K562 (cell line): Measurements from ENCODE around the gene FKRP. TPM values are rescaled to one million over a fixed set of nuclear protein-coding genes. Genes with fewer than 3 reads are reported as not detected.

Experiments used
- ATAC-seq: fragments of 200-7000 bp; cut with Tn5 transposase; 3 replicates; pipeline ENCODE4 v1.9.1; 2020; ENCODE audit warnings: moderate library complexity
- BruUV-seq: library from RNA; stranded (reverse); fragments of 400-500 nt; replicated peaks from 2 replicates; lab custom pipeline; 2021; lab: Mats Ljungman, UMichigan
- CTCF ChIA-PET: fragments of 300-600 bp; formaldehyde crosslinking; extraction: SDS; loops from one replicate; lab custom pipeline; 2021; ENCODE audit warnings: low intra/inter-chr PET ratio; lab: Yijun Ruan, JAX
- POLR2A ChIA-PET: fragments of 300-600, 350-650 bp; sonication (Branson Sonifier 250); formaldehyde crosslinking; extraction: SDS; loops from one replicate; lab custom pipeline; 2021; ENCODE audit warnings: antibody characterized with exemption, inconsistent platforms; lab: Yijun Ruan, JAX
- DNase-seq, 4 experiments: peaks; one replicate each; pipeline versions ENCODE4 v3.0.0 to v3.0.0-alpha.2; 2011 to 2018; ENCODE audit warnings: low spot score in 3 of 4, mixed read lengths in 3 of 4; ENCODE audit errors: extremely low read depth in 1 of 4
- FAIRE-seq: peaks from 2 replicates; lab custom pipeline; 2011; peaks lifted over from hg19 to GRCh38; lab: Jason Lieb, UNC
- H2AFZ ChIP-seq: 2 replicates; pipeline ENCODE4 v1.6.0; 2011; ENCODE audit warnings: low read depth, low read length, control low read depth, inconsistent platforms
- H3K27ac ChIP-seq: fragments of 200-600 bp; 3 replicates; pipeline ENCODE4 v1.8.0; 2011; ENCODE audit warnings: low read depth, mild to moderate bottlenecking, control low read depth, inconsistent platforms, low read length, moderate library complexity, mixed read lengths; ENCODE audit errors: extremely low read depth
- H3K27me3 ChIP-seq, 2 experiments: fragments of 300-600 bp in 1 of 2; 2 replicates in 1 of 2; 3 replicates in 1 of 2; pipeline versions ENCODE4 v1.6.0 to v1.8.0; 2011; ENCODE audit warnings: inconsistent platforms in 2 of 2, low read length in 2 of 2, mild to moderate bottlenecking in 1 of 2, mixed read lengths in 1 of 2, moderate library complexity in 1 of 2; ENCODE audit not compliant: control insufficient read depth in 2 of 2, insufficient read depth in 2 of 2
- H3K36me3 ChIP-seq: fragments of 300-600 bp; 3 replicates; pipeline ENCODE4 v1.8.0; 2011; ENCODE audit warnings: mild to moderate bottlenecking, low read length, inconsistent platforms; ENCODE audit not compliant: control insufficient read depth, insufficient read depth
- H3K4me1 ChIP-seq, 2 experiments: fragments of 200-600 bp in 1 of 2; replicated peaks in 1 of 2; 2 replicates in 1 of 2; 3 replicates in 1 of 2; pipeline versions ENCODE4 v1.5.1 to v1.8.0; 2011; ENCODE audit warnings: inconsistent platforms in 2 of 2, low read length in 2 of 2, mild to moderate bottlenecking in 1 of 2, mixed read lengths in 1 of 2, moderate library complexity in 1 of 2; ENCODE audit not compliant: control insufficient read depth in 2 of 2, insufficient read depth in 2 of 2
- H3K4me2 ChIP-seq: 2 replicates; pipeline ENCODE4 v1.6.1; 2011; ENCODE audit warnings: low read length, control low read depth, inconsistent platforms, mixed read lengths; ENCODE audit not compliant: insufficient read depth
- H3K4me3 ChIP-seq: fragments of 200-600 bp; sonication (generic), shearing (Covaris generic); 2 replicates; pipeline ENCODE4 v1.5.1; 2016; ENCODE audit warnings: control low read depth, inconsistent platforms
- H3K79me2 ChIP-seq: fragments of 200-600 bp; 3 replicates; pipeline ENCODE4 v1.8.0; 2011; ENCODE audit warnings: low read length, inconsistent platforms; ENCODE audit not compliant: control insufficient read depth, insufficient read depth
- H3K9ac ChIP-seq, 2 experiments: 2 replicates each; pipeline versions ENCODE4 v1.6.0 to v1.6.1; 2011; ENCODE audit warnings: low read depth in 2 of 2, low read length in 2 of 2, control low read depth in 1 of 2, inconsistent platforms in 1 of 2, mild to moderate bottlenecking in 1 of 2, mixed read lengths in 1 of 2; ENCODE audit not compliant: insufficient read depth in 1 of 2
- H3K9me1 ChIP-seq: one replicate; pipeline ENCODE4 v1.6.0; 2011; ENCODE audit warnings: inconsistent platforms, mild to moderate bottlenecking, low read length, moderate library complexity; ENCODE audit not compliant: control insufficient read depth, insufficient read depth
- H3K9me3 ChIP-seq: replicated peaks from 2 replicates; pipeline ENCODE4 v1.5.1; 2011; ENCODE audit warnings: low read depth, low read length, inconsistent platforms; ENCODE audit not compliant: control insufficient read depth, insufficient read depth
- H4K20me1 ChIP-seq: replicated peaks from 2 replicates; pipeline ENCODE4 v1.6.1; 2011; ENCODE audit warnings: low read length, inconsistent platforms, mixed read lengths; ENCODE audit not compliant: control insufficient read depth, insufficient read depth
- CHCHD3 ChIP-seq: fragments of 250-450 bp; sonication (Bioruptor Pico); IDR thresholded peaks from 2 replicates; pipeline ENCODE4 v2.1.2; 2022; ENCODE audit warnings: mild to moderate bottlenecking
- HDAC8 ChIP-seq: fragments of 450-650 bp; IDR thresholded peaks from 2 replicates; pipeline ENCODE4 v1.6.1; 2016; ENCODE audit warnings: mild to moderate bottlenecking, missing genetic modification characterization, moderate library complexity, missing compliant biosample characterization
- ILF3 ChIP-seq: fragments of 450-650 bp; IDR thresholded peaks from 2 replicates; pipeline ENCODE4 v1.6.1; 2018; ENCODE audit warnings: antibody characterized with exemption, mild to moderate bottlenecking, moderate library complexity, borderline replicate concordance
- KDM4B ChIP-seq, 2 experiments: fragments of 450-650 bp in 1 of 2; sonication (generic) in 1 of 2; IDR thresholded peaks; 2 replicates each; pipeline ENCODE4 v1.6.1; 2016 to 2017; ENCODE audit warnings: borderline replicate concordance in 2 of 2, antibody characterized with exemption in 1 of 2, low read depth in 1 of 2, mild to moderate bottlenecking in 1 of 2
- SREBF1 ChIP-seq: fragments of 150-350 bp; IDR thresholded peaks from 2 replicates; pipeline ENCODE4 v1.6.1; 2014; ENCODE audit warnings: antibody characterized with exemption, low read depth, low read length, borderline replicate concordance
- SRSF3 ChIP-seq: fragments of 200-400 bp; formaldehyde crosslinking; IDR thresholded peaks from 2 replicates; pipeline ENCODE4 v1.6.1; 2016; ENCODE audit warnings: mild to moderate bottlenecking, low read length, moderate library complexity; ENCODE audit not compliant: insufficient read depth
- TARDBP ChIP-seq: fragments of 450-650 bp; IDR thresholded peaks from 2 replicates; pipeline ENCODE4 v1.6.1; 2016
- TBL1XR1 ChIP-seq, 2 experiments: IDR thresholded peaks; 2 replicates each; pipeline ENCODE4 v1.6.1; 2012; ENCODE audit warnings: improper control_type of control experiment in 2 of 2, low read length in 2 of 2, mild to moderate bottlenecking in 1 of 2
- TFAM ChIP-seq: fragments of 250-450 bp; sonication (Bioruptor Pico); conservative IDR thresholded peaks from 2 replicates; pipeline ENCODE4 v1.5.0; 2021; ENCODE audit warnings: mild to moderate bottlenecking, moderate library complexity
- ZFP36 ChIP-seq: fragments of 150-350 bp; IDR thresholded peaks from 2 replicates; pipeline ENCODE4 v1.6.1; 2018; ENCODE audit warnings: low read length, low read depth; ENCODE audit not compliant: partially characterized antibody
- ZKSCAN1 ChIP-seq: fragments of 150-350 bp; IDR thresholded peaks from 2 replicates; pipeline ENCODE4 v1.6.1; 2016; ENCODE audit warnings: low read depth, low read length
- ZNF695 ChIP-seq: fragments of 450-650 bp; formaldehyde crosslinking; IDR thresholded peaks from 2 replicates; pipeline ENCODE4 v1.4.0; 2020; ENCODE audit warnings: mild to moderate bottlenecking, moderate library complexity
- ZNF696 ChIP-seq: fragments of 250-450 bp; sonication (Bioruptor Pico); conservative IDR thresholded peaks from 2 replicates; pipeline ENCODE4 v1.4.0; 2020; ENCODE audit warnings: mild to moderate bottlenecking, moderate library complexity
- WGBS: fragments of 100-300 bp; shearing (Covaris generic); methylation state at CpG from one replicate; pipeline ENCODE4 v1.1.6; 2016; ENCODE audit warnings: low coverage, mixed read lengths; ENCODE audit not compliant: insufficient coverage; ENCODE audit errors: missing lambda C conversion rate; 5-methylcytosine and 5-hydroxymethylcytosine counted together
- in situ Hi-C: fragments of 300-500 bp; cut with MboI; formaldehyde crosslinking; loops from 4 replicates; pipeline ENCODE4 v1.15.0; 2018; ENCODE audit warnings: inconsistent platforms, mixed read lengths
- intact Hi-C: fragments of 100-400 bp; cut with micrococcal nuclease; formaldehyde crosslinking; loops from 2 replicates; pipeline ENCODE4 v1.14.2; 2022
- polyA plus RNA-seq, 8 experiments: library from polyadenylated mRNA; depleted of rRNA in 4 of 8; stranded (reverse) in 5 of 8; unstranded in 3 of 8; fragments of >200 nt; fragmentation: Nextera tagmentation in 2 of 8; fragmentation: Illumina TruSeq in 1 of 8; extraction: Ambion mirVana in 2 of 8; extraction: Trizol in 1 of 8; gene quantifications; 2 replicates each; pipeline versions ENCODE4 v1.2.1 to v1.2.3, GENCODE V29; 2011 to 2014; ENCODE audit warnings: inconsistent platforms in 1 of 8, missing spikeins in 1 of 8
- total RNA-seq, 7 experiments: library from RNA; depleted of rRNA in 6 of 7; stranded (reverse); fragments of >200 nt in 6 of 7; fragmentation: Illumina TruSeq in 2 of 7; extraction: Trizol in 2 of 7; gene quantifications; 2 replicates each; pipeline versions ENCODE4 v1.2.1 to v1.2.3, GENCODE V29; 2011 to 2021; ENCODE audit warnings: low replicate concordance in 1 of 7
- TF ChIP-seq, protein P1 (sequence below), 2 experiments: IDR thresholded peaks; 2 replicates each; pipeline ENCODE4 v1.6.1; 2012; ENCODE audit warnings: improper control_type of control experiment in 2 of 2, low read depth in 2 of 2, low read length in 2 of 2, borderline replicate concordance in 1 of 2
- TF ChIP-seq, protein P2 (sequence below): sonication (generic); formaldehyde crosslinking; IDR thresholded peaks from 2 replicates; pipeline ENCODE4 v1.8.1; 2022; ENCODE audit warnings: missing genetic modification reagents
- TF ChIP-seq, protein P3 (sequence below): fragments of 450-650 bp; formaldehyde crosslinking; IDR thresholded peaks from 2 replicates; pipeline ENCODE4 v1.4.0; 2022; ENCODE audit warnings: missing genetic modification characterization

Gene FKRP
- total and polyA plus RNA-seq, 9 of the 15 experiments (the other 6 are each of a cell fraction or from before 2014, with no cell fraction given): 0.68 to 16.1 (median 6.5) TPM

DNA sequence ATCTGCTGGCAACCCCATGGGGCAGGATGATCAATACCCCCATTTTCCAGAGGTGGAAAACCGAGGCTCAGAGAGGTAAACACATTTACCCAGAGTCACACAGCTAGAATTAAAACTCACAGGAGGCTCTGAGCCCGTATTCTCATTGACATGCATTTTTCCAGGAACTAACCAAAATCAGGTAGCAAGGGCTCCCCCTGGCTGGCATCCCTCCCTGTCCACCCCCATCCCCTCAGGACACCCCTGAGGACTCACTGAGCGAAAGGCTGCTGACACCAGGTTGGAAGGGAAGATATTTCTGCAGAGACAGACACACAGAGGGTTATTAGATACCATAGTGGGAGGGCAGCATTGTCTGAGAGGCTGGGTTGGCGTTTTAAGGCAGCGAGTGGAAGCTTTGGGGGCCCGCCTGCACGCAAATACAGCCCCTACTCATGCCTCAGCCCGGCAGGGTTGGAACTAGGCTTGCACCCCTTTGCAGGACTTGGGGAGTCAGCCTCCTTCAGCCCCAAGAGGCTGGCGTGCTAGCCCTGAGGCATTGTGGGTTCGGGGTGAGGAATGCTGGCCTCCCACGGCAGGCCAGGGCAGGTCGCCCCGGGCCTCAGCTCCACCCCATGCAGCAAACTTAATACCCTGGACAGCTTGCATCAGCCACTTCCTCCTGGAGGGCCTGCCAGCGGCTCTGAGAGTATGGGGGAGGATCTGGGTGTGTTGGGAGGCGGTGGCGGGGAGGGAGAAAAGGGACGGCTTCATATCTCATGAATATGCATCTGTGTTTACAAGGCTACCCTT lies 38.6 kb downstream of the FKRP start:
- Histone ChIP-seq H3K27ac (peak overlapping the region; percentile 95), H3K9me3 (no peaks in the 10 kb centered on the region), H3K36me3 (peaks cover 69% of the 10 kb centered on the region), H3K4me1 (peaks cover 28 to 49% of the 10 kb centered on the region in 2 experiments), H3K9me1 (peaks cover 5% of the 10 kb centered on the region), H3K4me2 (peak overlapping the region; percentile 92), H3K9ac (peak overlapping the region; percentile 99), H3K4me3 (peak overlapping the region; percentile 91), H3K27me3 (no peaks in the 10 kb centered on the region), H2AFZ (no peak overlapping the region), H3K79me2 (peaks cover 81% of the 10 kb centered on the region), H4K20me1 (peaks cover 54% of the 10 kb centered on the region)
- intact Hi-C loops: loop anchor here (5.0 kb wide), 1 partner anchor 43 kb away; no protein-coding TSS in a partner anchor
- ATAC-seq (peak; percentile 74), DNase-seq (peak; percentile 67 to 91 (median 80)), FAIRE-seq (peak; percentile 81)
- no TSS peak for BruUV-seq
- in situ Hi-C loops: no loop called here
- WGBS: 2% methylated on average over 17 of the region's 17 CpGs
- ChIA-PET POLR2A (interaction anchor here (0.5 to 5.9 kb wide), 40 partner anchors 9 to 438 kb away, joined by 3 to 89 read pairs (median 5); partner anchors contain the start of genes AP2S1 and DACT3), CTCF (no interaction called here)
- TF ChIP-seq TBL1XR1 (IDR thresholded peaks at IDR 0.05; ENCODE audit: low read length in 2 of 2) (peak in 1 of 2 experiments; percentile 62; a peak in 2 of 4 replicates), ZNF695 (no peak), TARDBP (peak; percentile 88), SRSF3 (0 out of 2 replicates have a peak, but pooled peaks have one; percentile 62), KDM4B (IDR thresholded peaks at IDR 0.05; ENCODE audit: borderline replicate concordance in 2 of 2, low read depth in 1 of 2) (peak in 1 of 2 experiments; percentile 58; a peak in 1 of 4 replicates), CHCHD3 (CRISPR knock-in tag) (no peak), SREBF1 (no peak), ZKSCAN1 (peak; percentile 6; the same call in 1 of the 2 replicates), HDAC8 (no peak), ZFP36 (peak; percentile 85), ILF3 (no peak), ZNF696 (no peak), TFAM (CRISPR knock-in tag) (no peak)
- TF ChIP-seq, protein P1, sequence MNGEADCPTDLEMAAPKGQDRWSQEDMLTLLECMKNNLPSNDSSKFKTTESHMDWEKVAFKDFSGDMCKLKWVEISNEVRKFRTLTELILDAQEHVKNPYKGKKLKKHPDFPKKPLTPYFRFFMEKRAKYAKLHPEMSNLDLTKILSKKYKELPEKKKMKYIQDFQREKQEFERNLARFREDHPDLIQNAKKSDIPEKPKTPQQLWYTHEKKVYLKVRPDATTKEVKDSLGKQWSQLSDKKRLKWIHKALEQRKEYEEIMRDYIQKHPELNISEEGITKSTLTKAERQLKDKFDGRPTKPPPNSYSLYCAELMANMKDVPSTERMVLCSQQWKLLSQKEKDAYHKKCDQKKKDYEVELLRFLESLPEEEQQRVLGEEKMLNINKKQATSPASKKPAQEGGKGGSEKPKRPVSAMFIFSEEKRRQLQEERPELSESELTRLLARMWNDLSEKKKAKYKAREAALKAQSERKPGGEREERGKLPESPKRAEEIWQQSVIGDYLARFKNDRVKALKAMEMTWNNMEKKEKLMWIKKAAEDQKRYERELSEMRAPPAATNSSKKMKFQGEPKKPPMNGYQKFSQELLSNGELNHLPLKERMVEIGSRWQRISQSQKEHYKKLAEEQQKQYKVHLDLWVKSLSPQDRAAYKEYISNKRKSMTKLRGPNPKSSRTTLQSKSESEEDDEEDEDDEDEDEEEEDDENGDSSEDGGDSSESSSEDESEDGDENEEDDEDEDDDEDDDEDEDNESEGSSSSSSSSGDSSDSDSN (IDR thresholded peaks at IDR 0.05; ENCODE audit: borderline replicate concordance in 1 of 2, low read depth in 2 of 2, low read length in 2 of 2): peak; percentile 71 to 82; a peak in 2 of 4 replicates
- TF ChIP-seq, protein P2, sequence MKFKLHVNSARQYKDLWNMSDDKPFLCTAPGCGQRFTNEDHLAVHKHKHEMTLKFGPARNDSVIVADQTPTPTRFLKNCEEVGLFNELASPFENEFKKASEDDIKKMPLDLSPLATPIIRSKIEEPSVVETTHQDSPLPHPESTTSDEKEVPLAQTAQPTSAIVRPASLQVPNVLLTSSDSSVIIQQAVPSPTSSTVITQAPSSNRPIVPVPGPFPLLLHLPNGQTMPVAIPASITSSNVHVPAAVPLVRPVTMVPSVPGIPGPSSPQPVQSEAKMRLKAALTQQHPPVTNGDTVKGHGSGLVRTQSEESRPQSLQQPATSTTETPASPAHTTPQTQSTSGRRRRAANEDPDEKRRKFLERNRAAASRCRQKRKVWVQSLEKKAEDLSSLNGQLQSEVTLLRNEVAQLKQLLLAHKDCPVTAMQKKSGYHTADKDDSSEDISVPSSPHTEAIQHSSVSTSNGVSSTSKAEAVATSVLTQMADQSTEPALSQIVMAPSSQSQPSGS (CRISPR knock-in tag): no peak
- TF ChIP-seq, protein P3, sequence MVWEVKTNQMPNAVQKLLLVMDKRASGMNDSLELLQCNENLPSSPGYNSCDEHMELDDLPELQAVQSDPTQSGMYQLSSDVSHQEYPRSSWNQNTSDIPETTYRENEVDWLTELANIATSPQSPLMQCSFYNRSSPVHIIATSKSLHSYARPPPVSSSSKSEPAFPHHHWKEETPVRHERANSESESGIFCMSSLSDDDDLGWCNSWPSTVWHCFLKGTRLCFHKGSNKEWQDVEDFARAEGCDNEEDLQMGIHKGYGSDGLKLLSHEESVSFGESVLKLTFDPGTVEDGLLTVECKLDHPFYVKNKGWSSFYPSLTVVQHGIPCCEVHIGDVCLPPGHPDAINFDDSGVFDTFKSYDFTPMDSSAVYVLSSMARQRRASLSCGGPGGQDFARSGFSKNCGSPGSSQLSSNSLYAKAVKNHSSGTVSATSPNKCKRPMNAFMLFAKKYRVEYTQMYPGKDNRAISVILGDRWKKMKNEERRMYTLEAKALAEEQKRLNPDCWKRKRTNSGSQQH (CRISPR knock-in tag): no peak
